IPS-18c (cell line): ENCODE results near the gene CHTF8.
A peak's percentile ranks its signal among the peaks of the same experiment; 100 is the strongest.

Source experiments
- H3K4me3 ChIP-seq: 2 replicates; pipeline ENCODE4 v1.7.0; 2013; ENCODE audit warnings: low read depth, mild to moderate bottlenecking, low read length, moderate library complexity; ENCODE audit not compliant: insufficient read depth
- H3K9me3 ChIP-seq: one replicate; pipeline ENCODE4 v1.6.1; 2013; ENCODE audit warnings: mild to moderate bottlenecking, low read length, moderate library complexity; ENCODE audit not compliant: control insufficient read depth, insufficient read depth

Gene CHTF8

DNA sequence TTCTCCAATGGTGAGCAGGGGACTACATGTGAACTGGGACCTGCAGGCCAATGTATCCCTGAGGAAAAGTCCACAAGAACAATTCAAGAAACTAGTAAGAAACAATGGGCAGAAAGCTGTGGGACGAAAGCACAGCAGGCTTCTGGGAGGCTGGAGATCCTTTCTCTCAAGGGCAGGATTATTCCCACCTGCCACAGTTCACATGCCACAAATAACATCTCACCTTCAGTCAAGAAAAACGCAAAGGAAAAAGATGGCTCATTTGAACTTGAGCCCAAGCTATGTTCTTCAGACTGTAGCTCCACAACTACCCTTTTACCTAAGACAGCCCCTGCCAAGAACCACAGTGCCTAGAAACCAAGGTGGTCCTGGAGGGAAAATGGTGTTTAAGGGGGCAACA is 13.9 kb downstream of the CHTF8 start:
- Histone ChIP-seq H3K4me3 (no peak overlapping the region), H3K9me3 (peaks cover 3% of the 10 kb centered on the region)

DNA sequence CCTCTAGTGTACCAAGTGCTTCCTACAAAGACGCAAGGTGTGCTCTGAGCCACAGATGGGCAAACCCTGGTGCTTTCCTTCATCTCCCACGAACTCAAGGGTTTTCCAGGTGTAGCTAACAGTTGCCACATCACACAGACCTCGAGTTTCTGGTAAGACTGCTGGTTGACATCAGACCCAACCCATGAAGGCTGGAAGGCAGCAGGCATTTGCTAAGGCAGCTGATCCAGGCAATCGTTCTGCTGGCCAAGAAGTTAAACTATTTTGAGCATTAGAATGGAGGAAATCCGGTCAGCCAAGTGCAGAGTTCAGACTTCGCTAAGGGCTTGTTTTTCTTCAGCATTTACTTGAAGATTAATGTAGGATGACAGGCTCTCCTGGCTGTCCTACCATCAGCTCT is 15.5 kb downstream of the CHTF8 start:
- H3K4me3 ChIP-seq = no peak overlapping the region
- H3K9me3 ChIP-seq = peaks cover 3% of the 10 kb centered on the region

DNA sequence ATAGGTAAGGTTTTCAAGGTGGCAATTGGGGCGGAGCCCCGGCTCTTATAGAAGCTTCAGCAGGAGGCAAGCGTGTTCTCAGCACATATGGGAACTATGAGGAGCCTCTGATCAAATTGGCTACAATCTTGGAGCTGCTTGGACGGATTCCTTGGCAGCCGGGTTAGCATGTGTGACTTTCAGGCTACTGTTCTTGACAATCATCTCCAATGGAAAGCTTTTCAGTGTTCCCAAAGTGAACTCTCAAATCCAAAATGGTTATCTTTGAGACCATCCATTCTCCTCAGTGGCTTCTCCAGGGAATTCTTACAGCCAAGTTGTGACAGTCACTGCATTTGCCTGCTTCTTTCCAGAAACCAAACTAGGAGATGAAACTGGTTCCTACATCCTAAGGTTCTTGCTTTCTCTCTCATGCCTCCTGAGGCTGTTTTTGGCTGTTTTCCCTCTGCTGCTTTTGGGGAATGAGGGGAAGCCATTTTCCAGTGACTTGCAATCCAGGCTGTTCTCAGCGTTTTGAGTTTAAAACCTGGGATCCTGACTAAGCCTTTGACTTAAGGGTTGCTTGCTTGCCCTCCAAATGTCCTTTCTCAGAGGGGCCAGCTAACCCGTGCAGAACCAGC is 16.0 kb downstream of the CHTF8 start:
- Histone ChIP-seq H3K9me3 (peaks cover 3% of the 10 kb centered on the region), H3K4me3 (no peak overlapping the region)

DNA sequence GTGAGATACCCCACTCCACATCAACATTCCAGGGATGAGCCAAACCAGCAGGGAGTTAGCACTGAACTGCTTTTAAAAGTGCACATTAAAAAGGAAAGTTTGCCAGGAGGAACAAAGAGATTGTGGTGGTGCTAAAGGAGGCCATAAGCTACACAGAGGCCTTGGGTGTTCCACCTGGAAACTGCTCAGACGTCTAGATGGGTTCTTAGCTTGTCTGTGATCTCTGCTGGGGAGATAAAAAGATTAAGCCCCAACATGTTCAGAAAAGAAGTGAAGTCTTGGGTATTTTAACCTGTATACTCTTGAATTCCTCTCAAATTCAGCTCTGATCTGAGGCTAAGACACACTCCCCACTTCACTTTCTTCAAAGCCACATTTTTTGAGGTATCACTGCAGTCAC is 16.6 kb downstream of the CHTF8 start:
- Histone ChIP-seq H3K4me3 (no peak overlapping the region), H3K9me3 (peaks cover 3% of the 10 kb centered on the region)

DNA sequence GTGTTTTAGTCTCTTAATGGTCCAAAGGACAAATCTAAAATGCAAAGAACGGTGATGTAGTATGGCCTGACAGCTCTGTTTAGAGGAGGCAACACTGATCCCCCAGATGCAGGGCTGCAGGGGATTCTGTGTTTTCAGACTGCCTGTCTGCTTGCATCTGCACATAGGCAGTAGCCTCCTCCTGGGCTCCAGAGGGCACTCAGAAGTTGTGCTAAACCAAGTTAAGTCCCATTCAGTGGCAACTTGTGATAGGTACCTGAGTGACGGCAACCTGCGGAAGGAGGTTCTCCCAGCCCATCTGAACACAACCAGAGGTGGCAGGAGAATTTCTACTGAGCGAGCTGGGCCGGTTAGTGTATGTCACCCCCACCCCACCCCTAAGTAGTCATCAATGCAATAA is 17.0 kb downstream of the CHTF8 start:
- Histone ChIP-seq H3K9me3 (peaks cover 3% of the 10 kb centered on the region), H3K4me3 (no peak overlapping the region)

DNA sequence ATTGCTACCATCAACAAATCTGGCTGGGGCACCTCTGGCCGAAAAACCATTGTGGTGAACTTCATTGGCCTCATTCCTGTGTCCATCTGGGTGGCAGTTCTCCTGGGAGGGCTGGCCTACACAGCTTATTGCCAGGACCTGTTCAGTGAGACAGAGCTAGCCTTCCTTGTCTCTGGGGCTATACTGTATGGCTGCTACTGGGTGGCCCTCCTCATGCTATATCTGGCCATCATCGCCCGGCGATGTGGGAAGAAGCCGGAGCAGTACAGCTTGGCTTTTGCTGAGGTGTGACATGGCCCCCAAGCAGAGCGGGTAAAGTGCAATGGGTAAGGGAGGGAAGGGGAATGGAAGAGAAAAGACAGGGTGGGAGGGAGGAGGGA is 17.4 kb downstream of the CHTF8 start:
- Histone ChIP-seq H3K4me3 (no peak overlapping the region), H3K9me3 (peaks cover 3% of the 10 kb centered on the region)

DNA sequence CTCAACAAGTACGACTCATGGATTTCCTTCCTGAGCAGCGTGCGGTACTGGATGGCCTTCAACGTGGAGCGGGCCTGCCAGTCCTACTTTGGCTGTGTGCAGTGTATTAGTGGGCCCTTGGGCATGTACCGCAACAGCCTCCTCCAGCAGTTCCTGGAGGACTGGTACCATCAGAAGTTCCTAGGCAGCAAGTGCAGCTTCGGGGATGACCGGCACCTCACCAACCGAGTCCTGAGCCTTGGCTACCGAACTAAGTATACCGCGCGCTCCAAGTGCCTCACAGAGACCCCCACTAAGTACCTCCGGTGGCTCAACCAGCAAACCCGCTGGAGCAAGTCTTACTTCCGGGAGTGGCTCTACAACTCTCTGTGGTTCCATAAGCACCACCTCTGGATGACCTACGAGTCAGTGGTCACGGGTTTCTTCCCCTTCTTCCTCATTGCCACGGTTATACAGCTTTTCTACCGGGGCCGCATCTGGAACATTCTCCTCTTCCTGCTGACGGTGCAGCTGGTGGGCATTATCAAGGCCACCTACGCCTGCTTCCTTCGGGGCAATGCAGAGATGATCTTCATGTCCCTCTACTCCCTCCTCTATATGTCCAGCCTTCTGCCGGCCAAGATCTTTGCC is 17.9 kb downstream of the CHTF8 start:
- H3K9me3 ChIP-seq = peaks cover 3% of the 10 kb centered on the region
- H3K4me3 ChIP-seq = no peak overlapping the region

DNA sequence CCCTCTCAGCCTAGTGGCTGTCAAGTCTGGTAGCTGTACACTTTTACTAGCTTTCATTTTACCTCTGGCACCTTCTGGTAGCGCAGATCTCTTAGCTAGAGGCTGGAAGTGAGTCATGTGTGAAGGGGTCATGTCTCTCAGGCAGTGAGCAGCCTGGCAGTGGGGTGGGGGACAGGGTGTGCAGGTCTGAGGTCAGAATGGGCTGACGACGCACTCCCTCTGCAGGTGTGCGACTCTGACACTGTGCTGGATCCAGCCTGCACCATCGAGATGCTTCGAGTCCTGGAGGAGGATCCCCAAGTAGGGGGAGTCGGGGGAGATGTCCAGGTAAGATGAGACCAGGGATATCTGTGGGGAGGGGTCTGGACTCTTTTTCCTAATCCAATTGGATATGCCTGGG is 19.2 kb downstream of the CHTF8 start:
- H3K9me3 ChIP-seq = no peaks in the 10 kb centered on the region
- H3K4me3 ChIP-seq = no peak overlapping the region

DNA sequence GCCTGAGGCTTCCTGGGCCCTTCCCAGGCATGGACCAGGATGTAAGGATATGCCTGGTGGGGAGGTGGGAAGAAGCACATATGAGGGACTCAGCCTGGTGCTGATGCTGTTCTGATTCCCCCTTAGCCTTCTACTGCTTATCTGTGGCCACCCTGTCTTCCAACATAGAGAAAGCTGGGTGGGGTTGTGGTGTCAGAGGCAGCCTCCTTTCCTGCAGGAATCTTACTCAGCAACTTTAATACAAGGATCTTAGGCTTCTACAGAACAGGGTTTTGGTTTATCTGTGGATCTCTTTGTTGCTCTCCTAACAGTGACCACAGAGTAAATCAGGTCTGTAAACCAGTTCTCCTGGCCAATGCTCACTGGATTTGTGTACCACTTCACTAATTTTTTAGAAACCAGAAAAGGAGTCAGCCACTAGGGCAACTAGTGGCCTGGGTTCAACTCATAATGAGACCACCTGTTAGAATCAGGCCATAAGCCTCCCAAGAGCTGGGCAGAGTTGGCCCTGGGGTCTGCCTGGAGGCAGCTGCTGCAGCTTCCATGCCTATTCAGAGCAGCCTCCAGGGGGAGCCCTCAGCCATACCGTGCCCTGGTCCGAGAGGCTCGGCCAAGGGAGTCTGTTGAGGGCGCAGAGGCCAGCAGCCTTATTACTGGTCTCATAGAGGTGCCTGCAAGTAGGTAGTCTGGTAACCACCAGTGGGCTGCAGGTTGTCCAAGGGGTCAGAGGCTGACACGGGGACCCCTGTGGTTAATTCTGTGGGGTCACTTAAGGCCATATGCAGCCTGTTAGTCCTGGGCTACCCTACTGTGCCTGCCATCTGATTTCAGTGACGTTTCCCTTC is 19.9 kb downstream of the CHTF8 start:
- H3K4me3 ChIP-seq = no peak overlapping the region
- no peaks in the 10 kb centered on the region for H3K9me3 ChIP-seq

DNA sequence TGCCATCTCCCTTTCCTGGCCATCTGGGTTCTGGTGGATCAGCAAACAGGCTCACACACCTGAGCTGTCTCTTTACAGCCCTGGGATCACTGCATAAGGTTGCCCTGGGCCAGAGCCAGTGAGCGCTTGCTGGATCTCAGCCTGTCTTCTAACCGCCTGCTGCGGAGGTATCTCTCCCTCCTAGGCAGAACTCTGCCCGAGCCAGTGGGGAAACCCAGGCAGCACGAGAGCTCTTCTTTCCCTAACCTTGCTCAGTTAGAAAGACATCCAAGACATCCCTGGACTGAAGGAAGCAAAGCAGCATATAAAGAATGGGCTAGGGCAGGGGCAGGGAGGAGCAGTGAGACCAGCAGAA is 20.5 kb downstream of the CHTF8 start:
- Histone ChIP-seq H3K9me3 (no peaks in the 10 kb centered on the region), H3K4me3 (no peak overlapping the region)

DNA sequence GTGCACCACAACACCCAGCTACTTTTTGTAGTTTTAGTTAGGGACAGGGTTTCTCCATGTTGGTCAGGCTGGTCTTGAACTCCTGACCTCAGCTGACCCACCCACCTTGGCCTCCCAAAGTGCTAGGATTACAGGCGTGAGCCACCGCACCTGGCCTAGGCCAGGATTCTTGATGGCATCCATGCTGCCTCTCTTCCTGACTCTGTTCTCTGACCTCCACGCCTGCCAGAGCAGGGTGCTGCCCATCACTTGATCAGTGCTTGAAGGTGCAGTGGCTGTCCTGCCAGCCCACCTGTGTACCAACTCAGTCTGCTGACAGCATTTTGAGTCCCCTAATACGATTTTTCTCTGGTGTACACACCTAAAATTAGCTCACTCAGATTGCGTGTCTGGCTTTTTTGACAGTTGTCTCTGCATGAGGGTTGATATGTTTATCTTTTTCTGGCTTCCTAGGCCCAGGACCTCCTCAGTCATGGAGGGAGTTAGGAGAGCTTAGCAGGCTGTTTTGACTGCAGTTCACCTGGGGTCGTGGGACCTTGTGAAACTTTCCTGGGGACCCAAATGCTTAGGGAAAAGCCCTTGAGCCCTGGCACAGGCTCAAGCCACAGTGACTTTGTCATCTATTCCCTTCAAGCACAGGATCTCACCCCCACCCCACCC is 21.0 kb downstream of the CHTF8 start:
- Histone ChIP-seq H3K4me3 (no peak overlapping the region), H3K9me3 (no peaks in the 10 kb centered on the region)

DNA sequence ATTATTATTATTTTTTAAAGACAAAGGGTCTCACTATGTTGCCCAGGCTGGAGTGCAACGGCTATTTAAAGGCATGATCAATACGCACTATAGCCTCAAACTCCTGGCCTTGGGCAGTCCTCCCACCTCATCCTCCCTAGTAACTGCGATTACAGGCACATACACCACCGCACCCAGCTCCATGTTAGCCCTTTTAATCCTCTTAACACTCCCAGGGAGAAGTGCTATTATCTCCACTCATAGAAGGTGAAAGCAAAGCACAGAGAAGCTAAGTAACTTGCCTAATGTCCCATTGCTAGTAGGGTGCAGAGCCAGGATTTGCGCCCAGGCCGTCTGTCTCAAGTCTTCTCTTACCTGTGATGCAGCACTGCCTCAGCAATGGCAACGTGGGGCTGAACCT is 22.0 kb downstream of the CHTF8 start:
- Histone ChIP-seq H3K4me3 (no peak overlapping the region), H3K9me3 (no peaks in the 10 kb centered on the region)

DNA sequence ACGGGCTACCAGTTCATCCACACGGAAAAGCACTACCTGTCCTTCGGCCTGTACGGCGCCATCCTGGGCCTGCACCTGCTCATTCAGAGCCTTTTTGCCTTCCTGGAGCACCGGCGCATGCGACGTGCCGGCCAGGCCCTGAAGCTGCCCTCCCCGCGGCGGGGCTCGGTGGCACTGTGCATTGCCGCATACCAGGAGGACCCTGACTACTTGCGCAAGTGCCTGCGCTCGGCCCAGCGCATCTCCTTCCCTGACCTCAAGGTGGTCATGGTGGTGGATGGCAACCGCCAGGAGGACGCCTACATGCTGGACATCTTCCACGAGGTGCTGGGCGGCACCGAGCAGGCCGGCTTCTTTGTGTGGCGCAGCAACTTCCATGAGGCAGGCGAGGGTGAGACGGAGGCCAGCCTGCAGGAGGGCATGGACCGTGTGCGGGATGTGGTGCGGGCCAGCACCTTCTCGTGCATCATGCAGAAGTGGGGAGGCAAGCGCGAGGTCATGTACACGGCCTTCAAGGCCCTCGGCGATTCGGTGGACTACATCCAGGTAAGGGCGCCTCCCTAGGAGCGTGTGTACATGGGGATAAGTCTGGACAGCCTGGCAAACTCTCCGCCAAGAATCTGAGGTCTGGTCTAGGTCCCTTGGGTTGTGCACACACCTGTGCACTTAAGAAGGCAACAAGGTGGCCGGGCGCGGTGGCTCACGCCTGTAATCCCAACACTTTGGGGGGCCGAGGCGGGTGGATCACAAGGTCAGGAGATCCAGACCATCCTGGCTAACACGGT is 22.7 kb downstream of the CHTF8 start:
- Histone ChIP-seq H3K9me3 (no peaks in the 10 kb centered on the region), H3K4me3 (no peak overlapping the region)

DNA sequence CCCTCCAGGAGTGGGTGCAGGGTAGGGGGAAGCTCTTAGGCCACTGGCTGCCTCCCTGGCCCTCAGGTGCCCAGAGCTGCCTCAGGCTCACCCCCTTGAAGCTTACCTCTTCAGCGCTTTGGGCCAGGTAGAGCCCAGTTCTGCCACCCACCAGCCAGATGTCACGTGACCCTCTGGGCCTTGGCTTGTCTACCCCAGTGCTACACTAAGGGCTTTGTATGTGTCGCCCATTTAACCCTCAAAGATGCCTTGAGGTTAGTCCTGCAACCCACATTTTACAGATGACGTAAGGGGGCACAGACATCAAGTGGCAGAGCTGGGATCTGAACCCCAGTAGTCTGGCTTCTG is 23.5 kb downstream of the CHTF8 start:
- Histone ChIP-seq H3K9me3 (no peaks in the 10 kb centered on the region), H3K4me3 (peak overlapping the region; percentile 80; the same call in 1 of the 2 replicates)

DNA sequence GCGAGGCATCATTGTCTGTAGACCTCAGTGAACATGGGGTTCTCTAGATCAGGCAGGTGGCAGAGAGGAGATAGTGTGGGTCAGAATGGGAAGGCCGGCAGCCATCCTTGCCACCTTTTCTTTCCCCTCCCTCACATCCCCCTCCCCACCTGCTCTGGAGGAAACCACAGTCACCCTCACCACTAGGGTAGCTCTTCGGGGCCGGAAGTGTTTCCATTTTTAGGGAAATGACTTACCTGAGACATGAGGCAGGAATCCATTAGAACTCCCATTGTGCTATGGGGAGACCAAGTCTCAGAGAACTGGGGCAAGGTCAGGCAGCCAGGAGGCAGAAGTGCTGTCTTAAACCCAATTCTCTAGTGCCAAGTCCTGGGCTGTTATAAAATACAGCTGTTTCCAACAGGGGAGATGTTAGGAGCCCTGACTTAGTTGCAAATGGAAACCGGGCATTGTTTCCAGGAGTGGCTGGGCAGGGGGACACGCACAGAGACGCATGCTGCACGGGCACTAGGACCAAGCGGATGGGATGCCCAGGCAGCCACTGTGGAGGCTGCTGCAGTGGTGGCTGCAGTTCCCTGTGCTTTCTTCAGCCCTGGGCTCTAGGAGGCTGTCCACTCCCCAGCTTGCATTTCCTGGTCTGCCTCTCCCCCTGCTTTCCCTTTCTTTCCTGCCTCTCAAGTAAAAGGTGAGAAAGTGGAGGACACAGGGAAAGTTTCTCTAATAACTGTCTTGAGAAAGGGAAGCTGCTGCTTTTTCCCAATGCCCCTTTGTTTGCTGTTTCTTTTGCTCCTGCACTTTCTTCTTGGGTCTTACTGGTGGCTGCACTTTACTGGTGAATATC is 24.1 kb downstream of the CHTF8 start:
- peak overlapping the region; percentile 80 for H3K4me3 ChIP-seq
- no peaks in the 10 kb centered on the region for H3K9me3 ChIP-seq

DNA sequence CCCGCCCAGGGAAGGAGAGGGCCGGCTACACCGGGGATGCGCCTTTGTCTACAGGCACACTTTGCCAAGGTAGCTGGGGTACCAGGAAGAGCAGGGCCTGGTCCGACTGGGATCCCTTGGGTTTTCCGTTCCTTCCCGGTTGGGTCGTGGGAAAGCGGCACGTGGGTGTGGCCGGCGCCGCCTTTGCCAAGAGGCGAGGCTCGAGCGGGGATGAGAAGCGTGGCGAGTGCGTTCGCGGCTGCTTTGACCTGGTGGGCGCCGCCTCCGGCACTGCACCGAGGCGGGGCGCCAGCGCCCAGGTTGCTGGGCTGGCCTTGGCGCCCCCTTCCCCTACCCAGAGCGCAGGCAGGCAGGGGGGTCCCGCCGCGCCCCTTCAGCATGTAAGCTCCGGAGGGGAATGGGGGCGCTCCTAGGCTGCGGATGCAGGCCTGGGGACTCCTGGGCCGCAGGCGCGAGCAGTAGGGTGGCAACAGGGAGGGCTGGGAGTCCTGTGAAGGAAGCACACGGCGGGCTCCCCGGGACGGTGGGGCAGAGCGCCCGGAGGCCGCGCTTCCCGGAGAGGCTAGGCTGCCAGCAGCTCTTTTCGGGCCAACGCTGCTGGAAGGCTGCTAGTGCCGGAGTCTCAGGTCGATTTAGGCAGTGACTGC is 24.9 kb downstream of the CHTF8 start:
- H3K4me3 ChIP-seq = peak overlapping the region; percentile 80
- no peaks in the 10 kb centered on the region for H3K9me3 ChIP-seq
